DMS79 (cell line): ENCODE results near the gene LDHAL6B.
A peak's percentile ranks its signal among the peaks of the same experiment; 100 is the strongest.

Source experiments
- DNase-seq: peaks from one replicate; lab custom pipeline; 2025; lab: John Stamatoyannopoulos, UW

Gene LDHAL6B

GRCh38 chr15:59218710-59219109 is 12.1 kb downstream of the LDHAL6B start:
- no peak for DNase-seq

DNA sequence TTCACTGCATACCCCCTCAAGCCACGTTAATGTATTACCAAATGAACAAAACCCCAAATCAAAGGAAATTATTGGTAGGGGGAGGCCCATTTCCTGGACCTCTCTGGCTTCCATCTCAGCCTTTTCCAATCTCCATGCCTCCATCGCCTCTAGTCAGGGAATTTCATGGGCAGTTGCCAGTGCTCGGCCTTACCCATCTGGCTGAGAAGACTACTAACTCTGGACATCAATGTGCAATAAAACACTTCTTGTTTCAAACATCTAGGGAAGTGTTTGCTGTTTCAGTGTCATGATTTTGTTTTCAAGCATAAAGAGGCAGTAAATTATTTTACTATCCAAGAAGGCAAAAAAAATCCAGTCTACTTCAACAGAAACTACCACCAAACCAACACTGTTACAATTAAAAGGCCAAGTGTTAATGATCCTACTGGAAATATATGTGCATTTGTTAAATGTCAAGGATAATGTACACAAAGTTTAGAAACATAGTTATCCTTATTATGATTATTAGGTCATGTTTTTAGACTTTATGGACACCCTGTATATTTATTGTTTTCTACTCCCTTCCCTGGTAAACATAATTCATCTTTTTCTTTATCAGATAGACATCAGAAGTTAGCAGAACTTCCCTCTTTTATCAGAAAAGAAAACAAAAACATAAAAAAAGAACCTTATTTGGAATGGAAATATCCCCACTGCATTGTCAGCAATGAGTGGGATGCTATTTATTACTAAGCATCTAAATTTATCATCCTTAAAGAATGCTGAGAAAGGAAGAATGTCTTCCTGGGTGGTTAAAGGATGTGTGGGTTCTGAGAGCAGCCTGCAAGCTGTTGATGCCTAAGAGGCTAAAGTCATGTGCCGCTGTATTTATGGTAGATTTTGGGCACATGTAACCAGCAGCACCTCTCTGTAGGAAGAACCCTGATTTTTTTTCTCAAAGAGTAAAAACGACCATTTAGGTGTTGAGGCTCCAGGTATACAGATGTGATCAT is 15.2 kb downstream of the LDHAL6B start:
- DNase-seq, result no peak

DNA sequence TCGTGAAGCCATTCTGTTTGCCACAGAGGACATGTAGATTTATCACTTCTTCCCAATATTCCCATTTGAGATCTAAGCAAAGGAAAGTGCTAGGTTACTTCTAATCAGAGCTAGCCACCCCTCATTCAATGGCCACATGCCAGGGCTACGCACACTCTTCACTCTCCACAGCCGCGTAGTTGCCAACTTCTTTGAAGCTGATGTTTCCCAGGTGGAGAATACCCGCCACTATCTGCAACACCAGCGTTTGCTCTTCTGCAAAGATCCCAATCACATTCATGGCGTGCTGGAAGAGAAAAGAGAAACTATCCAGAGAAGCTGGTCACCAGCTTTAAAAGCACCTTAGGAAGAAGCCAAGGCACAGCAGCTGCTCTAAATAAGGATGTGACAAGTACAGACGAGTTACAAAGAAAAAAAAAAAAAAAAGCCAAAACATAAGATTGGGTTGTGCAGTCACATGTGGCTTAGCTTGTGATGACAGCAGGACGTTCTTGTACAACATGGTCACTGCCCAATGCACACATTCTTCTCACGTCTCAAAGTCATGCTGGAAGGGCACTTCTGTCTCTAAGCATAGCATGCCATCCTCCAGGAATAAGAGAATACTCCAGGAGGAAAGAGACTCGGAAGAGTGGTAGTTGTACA is 16.4 kb downstream of the LDHAL6B start:
- no peak for DNase-seq

GRCh38 chr15:59223736-59224135 is 17.1 kb downstream of the LDHAL6B start:
- DNase-seq, result no peak

GRCh38 chr15:59224474-59224873 is 17.8 kb downstream of the LDHAL6B start:
- DNase-seq, result no peak

- no peak for DNase-seq
These were observed 20.4 kb downstream of the LDHAL6B start for GRCh38 chr15:59227021-59227420.

GRCh38 chr15:59229015-59229414 is 22.4 kb downstream of the LDHAL6B start:
- no peak for DNase-seq

DNA sequence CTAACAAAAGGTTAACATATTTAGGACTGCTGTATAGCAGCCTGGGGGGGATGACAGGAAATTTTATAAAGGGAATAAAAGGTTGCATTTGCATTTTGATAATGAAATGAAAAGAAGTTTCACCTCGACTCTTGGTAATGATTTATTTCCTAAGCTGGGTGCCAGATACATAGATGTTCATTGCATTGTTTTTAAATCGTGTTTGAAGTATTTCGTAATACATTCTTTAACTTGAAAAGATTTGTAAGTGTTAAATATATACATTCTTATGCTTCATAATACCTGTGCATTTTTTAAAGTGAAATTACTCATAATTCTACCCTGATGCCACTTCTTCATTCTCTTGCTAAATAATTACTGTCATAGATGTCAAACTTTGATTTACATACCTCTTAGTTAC is 22.8 kb downstream of the LDHAL6B start:
- no peak for DNase-seq

GRCh38 chr15:59230531-59231055 is 23.9 kb downstream of the LDHAL6B start:
- no peak for DNase-seq

GRCh38 chr15:59232476-59232875 is 25.8 kb downstream of the LDHAL6B start:
- no peak for DNase-seq

- no peak for DNase-seq
These were observed 29.8 kb downstream of the LDHAL6B start for GRCh38 chr15:59236394-59236793.

GRCh38 chr15:59237119-59237855 is 30.6 kb downstream of the LDHAL6B start:
- DNase-seq, result no peak

- no peak for DNase-seq
These were observed 31.3 kb downstream of the LDHAL6B start for GRCh38 chr15:59237924-59238331.

GRCh38 chr15:59240036-59240435 is 33.4 kb downstream of the LDHAL6B start:
- no peak for DNase-seq

- DNase-seq, result no peak
These were observed 36.0 kb downstream of the LDHAL6B start for GRCh38 chr15:59242649-59243048.

GRCh38 chr15:59243622-59244021 is 37.0 kb downstream of the LDHAL6B start:
- no peak for DNase-seq

DNA sequence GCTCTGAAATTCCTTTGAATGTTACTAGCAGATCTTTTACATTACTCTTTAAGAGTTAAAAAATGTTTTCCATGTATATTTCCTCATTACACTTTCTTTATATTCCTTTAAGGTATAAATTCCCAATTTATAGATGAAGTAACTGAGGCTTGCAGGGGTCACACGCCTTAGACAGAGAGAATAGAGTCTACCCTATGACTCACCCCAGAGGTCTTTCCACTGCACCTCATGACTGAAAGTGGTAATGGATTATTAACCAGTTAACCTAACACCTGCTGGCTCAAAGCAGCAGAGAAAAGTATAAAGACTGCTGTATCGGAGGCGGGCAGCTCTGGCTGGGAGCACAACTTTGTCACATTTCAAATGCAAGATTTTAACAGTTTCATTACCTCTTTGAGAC is 37.7 kb downstream of the LDHAL6B start:
- DNase-seq, result no peak

DNA sequence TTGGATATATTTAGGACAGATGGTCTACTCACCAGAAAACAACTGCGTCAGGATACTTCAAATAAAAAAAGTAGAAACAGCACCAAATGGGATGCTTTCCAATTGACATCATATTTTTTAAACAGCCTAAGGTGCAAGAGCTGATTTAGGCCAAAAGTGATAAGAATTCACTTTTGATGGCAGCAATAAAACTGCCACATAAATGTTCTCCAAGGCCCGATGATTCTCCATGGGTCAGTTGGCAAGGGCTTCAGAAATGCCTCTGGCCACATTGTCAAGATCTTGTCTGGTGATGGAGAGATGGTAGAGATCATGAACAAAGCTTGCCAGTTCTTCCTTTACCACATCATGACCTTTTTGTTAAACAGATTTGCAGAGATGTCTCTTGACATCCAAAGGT is 38.9 kb downstream of the LDHAL6B start:
- no peak for DNase-seq

- DNase-seq, result no peak
These were observed 40.7 kb downstream of the LDHAL6B start for GRCh38 chr15:59247364-59247763.

DNA sequence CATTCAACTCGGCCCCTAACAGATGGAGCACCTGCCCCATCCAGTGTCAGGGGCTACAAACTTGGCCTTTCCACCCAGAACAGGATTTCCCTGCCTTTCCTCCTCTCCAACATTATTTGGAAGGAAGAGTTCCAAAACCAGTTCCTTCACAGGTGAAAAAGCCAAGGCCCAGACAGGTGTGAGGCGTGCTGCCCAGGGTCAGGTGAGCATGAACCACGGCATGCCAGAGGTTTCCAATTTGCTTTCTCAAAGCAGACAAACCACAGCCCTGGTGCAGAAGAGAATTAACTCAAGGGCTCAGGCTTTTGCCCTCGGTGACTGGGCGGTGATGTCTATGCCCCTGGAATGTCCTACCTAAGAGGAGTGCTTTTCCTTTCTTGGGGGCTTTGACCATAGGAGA is 43.2 kb downstream of the LDHAL6B start:
- DNase-seq, result peak; percentile 3

DNA sequence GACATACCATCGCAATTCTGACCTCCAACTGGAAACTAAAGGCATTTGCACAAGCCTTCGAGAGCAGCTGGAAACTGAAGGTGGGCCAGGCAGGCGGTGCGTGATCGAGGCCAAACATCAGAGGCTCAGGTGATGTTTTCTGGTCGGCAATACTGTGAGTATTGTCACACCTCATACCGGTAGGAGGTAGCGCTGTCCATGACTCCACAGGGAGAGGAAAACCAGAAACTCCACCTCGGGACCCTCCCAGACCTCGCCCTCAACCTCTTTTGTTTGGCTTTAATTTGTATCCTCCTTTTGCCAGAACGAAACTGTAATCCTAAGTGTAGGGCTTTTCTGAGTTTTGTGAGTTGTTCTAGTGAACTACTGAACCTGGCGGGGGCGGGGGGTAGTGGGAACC is 43.6 kb downstream of the LDHAL6B start:
- DNase-seq, result no peak
